GM18909 (cell line): ENCODE measurements around the gene CHD9.
"Not testable (repeated sequence)": the region's sequence is repeated elsewhere in the genome, so short reads cannot be mapped to it uniquely, and the experiment has no call there.

Experiments
- ATAC-seq: cut with Tn5 transposase; IDR thresholded peaks from one replicate; pipeline ENCODE4 v1.9.1; 2021; ENCODE audit warnings: mild to moderate bottlenecking; ENCODE audit not compliant: unreplicated experiment, poor library complexity

The CHD9 gene

DNA sequence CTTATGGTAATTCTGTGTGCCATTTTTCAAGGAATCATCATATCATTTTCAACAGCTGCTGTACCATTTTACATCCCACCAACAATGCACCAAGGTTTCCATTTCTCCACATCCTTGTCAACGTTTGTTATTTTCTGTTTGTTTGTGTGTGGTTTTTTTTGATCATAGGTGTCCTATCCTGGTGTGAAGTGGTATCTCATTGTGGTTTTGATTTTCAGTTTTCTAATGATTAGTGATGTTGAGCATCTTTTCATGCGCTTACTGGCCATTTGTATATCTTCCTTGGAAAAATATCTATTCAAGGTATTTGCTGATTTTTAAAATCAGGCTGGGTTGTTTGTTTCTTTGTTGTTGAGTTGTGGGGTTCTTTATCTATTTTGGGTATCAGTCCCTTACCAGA, 15.0 kb downstream of the CHD9 start:
- ATAC-seq, result no peak

DNA sequence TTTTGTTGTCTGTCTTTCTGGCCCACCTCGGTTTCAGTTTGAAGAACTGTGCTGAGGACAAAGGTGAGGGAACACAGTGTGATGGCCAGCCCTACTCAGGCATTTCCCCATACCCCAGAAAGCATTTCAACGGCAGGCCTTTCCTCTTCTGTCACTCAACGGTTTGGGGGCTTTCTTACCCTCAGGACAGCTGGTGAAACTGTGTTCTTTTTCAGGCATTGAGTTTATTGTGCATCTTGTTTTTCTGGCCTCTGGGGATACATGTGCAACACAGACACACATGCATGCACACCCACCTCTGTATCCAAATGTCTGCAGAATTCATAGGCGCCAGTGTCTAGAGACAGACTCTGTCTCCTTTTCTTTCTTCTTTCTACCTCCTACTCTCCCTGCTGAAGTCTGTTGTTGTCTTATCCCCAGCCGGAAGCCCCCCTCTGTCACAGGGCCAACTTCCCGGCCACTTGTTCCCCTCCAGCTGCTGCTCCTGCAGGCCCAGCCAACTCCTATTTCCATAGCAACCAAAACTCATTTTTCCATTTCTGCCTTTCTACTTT, 17.0 kb downstream of the CHD9 start:
- peak; percentile 75 for ATAC-seq

DNA sequence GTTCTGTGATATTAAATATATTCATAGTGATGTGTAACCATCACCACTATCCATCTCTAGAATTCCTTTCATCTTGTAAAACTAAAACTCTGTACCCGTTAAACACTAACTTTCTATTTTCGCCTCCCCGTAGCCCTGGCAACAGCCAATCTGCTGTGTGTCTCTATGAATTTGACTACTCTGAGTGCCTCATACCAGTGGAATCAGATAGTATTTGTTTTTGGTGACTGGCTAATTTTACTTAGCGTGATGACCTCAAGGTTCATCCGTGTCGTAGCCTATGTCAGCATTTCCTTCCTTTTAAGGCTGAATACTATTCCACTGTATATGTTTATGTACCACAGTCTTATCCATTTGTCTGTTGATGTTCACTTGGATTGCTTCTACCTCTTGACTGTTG, 18.2 kb downstream of the CHD9 start:
- ATAC-seq, result no peak

DNA sequence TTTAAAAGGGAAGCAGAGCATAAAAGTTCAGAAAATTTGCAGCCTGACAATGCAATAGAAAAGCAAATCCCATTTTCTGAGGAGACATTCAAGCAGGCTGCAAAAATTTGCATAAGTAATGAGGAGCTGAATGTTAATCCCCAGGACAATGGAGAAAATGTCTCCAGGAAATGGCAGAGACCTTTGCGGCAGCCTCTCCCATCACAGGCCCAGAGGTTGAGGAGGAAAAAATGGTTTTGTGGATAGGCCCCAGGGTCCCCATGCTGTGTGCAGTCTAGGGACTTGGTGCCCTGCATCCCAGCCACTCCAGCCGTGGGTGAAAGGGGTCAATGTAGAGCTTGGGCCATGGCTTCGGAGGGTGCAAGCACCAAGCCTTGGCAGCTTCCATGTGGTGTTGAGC, 19.5 kb downstream of the CHD9 start:
- not testable (repeated sequence) for ATAC-seq

DNA sequence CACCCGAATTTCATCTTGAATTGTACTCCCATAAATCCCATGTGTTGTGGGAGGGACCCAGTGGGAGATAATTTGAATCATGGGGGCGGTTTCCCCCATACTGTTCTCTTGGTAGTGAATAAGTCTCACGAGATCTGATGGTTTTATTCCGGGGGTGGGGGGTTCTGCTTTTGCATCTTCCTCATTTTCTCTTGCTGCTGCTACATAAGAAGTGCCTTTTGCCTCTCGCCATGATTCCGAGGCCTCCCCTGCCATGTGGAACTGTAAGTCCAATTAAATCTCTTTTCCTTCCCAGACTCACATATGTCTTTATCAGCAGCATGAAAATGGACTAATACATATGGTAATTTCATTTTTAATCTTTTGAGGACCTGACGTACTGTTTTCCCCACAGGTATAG, 20.7 kb downstream of the CHD9 start:
- ATAC-seq, result not testable (repeated sequence)

DNA sequence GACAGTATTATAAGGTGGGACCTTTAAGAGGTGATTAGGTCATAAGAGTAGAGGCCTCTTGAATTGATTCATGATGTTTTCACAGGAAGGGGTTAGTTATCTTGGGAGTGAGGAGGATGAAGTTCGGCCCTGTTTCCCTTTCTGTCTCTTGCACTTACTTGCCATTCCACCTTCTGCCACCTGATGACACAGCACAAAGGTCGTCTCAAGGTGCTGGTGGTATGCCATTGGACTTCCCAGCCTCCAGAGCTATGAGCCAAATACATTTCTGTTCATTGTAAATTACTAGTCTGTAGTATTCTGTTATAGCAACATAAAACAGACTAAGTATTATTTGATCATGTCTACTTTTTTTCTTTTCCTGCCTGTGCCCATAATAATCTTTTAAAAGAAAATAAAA, 23.5 kb downstream of the CHD9 start:
- ATAC-seq, result no peak

DNA sequence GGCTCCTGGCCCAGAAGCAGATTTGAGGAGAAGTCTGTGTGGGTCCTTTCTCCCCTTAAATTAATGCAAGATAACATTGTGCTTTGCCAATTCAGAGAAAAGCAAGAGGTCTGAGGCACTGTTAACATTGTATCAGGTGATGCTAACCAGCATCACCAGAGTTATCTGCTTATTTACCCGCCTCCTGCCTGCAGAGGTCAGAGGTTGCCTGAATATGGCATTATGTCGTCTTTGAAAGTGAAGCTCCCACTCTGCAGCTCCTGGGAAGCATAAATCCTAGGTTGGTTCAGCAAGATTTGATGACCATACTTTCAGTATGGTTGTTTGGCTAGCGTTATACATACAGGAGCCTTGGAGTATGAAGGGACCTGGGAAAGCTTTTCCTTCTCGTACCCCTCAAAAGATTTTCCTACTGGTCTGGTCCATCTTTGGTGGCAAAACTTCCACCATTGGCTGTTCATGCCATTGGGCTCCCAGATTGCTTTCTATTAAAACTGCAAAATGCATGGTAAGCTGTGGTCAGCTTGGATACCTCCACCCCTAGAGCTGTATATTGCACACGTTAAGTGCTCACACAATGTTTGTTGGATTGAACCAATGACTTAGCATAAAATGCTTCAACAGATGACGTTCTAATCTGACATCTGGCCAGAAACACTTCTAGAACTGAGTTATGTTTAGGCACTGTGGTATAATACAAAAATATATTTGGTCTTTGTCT, 24.1 kb downstream of the CHD9 start:
- ATAC-seq, result no peak

DNA sequence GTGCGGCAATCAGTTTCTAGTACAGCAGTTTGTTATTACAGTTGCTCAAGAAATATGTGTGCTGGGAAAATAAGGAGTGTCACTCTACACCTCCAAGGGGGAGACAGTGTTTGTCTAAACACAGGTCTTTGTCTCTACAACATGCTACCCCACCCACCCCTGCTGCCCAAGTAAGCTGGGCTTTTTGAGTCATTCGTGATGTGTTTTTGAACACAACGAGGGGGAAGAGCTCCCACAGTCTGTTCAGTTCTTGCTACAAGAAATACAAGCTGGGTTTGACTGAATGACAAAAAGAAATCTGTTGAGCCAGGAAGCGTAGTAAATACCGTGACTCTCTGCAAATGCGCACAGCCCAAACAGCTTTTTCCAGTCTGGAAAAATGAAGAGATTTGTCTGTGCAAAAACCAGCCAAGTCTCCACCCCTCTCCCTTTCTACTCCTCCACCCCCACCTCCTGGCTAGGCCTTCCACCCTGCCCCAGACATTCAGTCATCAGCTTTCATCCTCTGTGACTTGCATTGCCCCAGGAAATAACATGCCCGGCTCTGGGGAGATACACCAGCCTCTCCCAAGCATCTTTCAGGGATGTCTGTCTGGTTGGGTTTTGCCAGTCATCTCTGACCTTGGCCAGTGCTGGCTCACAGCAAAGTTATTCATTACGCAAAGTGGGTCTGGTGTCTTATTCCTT, 25.7 kb downstream of the CHD9 start:
- no peak for ATAC-seq

DNA sequence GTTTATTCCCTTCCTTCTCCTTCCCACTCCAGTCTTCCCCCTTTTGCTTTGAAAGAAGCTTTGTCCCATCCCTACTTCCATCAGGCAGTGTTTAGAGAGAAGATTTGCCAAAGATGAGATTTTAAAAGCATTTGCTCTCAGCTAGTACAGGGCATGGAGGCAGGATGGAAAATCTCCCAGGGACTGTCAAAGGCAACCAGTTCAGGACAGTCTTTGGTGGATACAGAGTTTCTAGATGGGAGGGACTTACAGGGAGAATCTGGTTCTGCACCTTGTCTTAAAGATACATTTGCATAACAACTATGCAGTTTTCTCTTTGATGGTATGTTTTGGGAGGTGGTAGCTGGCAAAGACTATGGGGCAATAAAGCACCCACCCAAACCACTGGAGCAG, 26.2 kb downstream of the CHD9 start:
- no peak for ATAC-seq

DNA sequence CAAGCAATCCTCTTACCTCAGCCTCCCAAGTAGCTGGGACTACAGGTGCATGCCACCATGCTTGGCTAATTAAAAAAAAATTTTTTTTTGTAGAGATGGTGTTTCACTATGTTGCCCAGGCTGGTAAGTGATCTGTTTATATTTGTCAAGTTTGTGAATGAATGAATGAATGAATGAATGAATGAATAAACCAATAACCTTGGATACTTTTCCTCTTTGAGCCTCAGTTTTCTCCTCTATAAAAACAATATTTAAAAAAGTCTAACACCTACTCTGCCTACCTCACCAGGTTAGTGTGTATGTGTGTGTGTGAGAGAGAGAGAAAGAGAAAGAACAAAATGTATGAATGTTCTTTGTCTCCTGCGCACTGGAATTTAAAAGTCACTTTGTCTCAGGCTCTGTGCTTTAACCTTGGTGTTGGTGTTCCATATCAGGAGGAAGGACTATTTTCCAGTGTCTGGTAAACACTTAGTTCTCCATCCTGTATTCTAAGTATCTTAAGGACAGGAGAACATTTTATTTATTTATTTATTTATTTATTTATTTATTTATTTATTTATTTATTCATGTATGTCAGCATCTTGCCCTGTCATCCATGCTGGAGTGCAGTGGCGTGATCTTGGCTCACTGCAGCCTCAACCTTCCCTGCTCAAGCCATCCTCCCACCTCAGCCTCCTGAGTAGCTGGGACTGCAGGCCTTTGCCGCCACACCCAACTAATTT, 27.1 kb downstream of the CHD9 start:
- ATAC-seq, result no peak

DNA sequence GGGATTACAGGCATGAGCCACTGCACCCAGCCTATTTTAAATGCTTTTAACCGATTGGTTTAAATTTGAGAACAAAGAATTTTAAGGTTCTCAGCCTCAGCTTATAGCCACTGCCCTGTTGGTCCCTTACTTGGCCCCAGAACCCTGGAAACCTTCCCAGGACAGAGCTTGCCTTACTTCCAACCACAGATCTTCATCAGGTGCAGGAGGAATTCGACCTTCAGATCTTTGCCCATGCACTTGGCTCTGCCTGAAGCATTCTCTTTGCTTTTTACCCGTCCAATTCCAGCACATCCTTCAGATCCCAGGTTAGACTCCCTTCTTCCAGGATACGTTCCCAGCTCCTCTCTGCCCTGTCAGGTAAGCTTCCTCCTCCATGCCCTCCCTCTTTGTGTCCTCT, 27.7 kb downstream of the CHD9 start:
- ATAC-seq, result no peak

DNA sequence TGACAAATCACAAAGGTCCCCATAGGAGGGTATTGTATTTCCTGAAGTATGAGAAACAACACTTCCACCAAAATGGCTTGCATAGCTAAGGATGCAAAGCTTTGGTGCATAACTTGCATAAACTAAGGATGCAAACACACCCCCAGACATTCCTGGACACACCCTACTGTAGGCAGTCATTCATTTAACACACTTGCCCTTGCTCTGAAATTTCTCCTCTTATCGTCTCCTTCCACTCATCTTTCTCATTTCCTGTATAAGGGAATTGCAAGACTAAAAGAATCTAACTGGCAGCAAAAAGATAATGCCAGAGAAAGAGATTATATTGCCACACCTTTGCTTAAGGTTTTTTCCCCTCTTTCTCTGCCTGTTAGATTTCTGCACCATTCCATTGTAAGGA, 28.3 kb downstream of the CHD9 start:
- no peak for ATAC-seq

DNA sequence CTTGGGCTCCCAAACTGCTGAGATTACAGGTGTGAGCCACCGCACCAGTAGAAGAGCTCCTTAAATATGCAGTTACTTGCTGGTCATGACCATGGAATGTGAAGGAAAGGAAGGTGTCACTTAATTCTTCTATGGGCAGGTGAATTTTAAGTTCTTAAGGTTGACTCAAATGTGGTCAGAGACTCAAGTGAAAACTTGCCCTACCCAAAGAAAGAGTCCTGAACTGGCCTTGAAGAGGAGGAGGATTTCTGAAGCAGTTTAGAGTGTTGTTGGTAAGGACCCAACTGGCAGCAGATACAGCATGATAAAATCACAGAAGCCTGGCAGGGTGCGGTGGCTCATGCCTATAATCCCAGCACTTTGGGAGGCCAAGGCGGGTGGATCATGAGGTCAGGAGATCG, 29.4 kb downstream of the CHD9 start:
- ATAC-seq, result no peak

DNA sequence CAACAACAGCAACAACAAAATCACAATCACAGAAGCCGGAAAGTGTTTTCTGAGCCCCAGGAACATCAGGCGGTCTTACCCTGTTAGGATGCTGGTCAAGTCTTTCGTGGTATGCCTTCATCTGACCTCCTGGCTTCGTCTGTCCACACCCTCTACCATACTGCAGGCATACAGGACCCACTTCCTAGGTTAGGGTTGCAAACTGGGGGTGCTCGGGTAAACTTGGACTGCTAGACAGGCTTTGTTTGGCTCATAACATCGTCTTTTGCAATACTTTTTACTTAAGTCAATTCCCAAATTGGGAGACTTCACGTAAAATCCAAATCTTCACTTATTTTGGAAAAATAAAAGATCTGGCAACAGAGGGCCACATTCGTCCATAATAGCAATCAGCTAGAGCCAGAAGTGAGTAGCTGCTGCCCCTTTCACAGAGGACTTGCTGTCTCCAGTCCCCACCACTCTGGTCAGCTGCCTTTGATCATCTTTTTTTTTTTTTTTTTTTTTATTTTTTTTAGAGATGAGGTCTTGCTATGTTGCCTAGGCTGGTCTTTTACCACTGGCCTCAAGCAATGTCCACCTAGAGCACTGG, 30.0 kb downstream of the CHD9 start:
- no peak for ATAC-seq

DNA sequence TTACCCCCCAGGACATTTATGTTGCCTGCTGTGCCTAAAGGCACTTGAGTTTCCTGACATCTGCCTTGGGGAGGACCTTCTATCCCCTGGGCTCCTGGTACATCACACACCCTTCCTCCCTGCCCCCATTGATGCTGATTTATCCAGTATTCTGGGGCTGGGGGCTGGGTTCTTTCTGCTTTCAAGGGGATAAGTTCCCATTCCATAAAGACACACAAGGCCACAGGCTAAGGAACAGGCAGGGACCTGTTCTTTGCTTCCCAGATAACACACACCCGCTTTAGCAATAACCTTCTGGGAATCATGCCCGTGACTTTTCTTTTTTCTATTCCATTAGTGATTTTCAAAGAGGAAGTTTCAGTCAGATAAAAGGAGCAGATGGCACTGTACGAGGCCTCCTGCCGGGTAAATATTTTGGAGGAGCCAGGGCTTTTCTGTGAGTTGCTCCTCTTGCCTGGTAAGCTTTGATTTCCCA, 30.6 kb downstream of the CHD9 start:
- no peak for ATAC-seq

DNA sequence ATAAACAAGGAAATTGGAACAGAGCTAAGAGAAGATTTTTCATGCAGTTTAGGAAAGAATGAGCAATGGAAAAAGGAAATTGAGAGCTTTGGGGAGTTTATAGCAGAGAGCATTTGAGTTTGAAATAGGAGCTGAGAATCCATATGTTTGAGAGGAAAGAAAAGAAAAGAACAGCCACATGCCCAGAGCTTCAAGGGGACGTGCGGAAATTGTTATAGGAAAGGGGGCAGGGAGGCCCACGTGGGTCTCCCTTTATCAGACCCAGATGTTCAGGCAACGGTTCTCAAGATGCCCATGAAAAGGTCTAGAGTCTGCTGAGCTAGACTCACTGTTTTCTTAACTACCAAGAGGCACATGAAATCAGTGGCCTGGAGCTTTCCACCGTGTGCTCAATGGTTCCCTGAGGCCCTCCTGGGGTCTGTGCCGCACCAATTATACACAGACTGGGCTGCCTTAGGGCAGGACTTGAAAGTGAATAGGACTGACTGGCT, 31.2 kb downstream of the CHD9 start:
- ATAC-seq, result no peak

DNA sequence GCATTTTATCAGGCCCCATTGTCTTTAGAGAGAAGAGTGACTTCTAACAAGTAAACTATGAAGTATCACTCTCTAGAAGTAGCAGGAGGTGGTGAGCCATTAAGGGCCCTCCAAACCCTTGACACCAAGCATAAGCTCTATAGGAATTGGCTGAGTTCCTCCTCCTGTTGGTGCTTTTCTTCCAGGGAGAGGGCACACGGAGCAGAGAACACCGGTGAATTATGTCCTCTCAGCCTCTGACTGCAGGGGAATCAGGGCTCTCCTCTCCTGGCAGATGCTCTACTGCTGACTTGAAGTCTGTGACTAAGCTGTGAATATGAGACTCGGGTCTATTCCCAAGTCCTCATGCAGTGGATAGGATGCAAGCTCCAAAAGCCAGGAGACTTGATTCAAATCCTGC, 32.3 kb downstream of the CHD9 start:
- no peak for ATAC-seq

DNA sequence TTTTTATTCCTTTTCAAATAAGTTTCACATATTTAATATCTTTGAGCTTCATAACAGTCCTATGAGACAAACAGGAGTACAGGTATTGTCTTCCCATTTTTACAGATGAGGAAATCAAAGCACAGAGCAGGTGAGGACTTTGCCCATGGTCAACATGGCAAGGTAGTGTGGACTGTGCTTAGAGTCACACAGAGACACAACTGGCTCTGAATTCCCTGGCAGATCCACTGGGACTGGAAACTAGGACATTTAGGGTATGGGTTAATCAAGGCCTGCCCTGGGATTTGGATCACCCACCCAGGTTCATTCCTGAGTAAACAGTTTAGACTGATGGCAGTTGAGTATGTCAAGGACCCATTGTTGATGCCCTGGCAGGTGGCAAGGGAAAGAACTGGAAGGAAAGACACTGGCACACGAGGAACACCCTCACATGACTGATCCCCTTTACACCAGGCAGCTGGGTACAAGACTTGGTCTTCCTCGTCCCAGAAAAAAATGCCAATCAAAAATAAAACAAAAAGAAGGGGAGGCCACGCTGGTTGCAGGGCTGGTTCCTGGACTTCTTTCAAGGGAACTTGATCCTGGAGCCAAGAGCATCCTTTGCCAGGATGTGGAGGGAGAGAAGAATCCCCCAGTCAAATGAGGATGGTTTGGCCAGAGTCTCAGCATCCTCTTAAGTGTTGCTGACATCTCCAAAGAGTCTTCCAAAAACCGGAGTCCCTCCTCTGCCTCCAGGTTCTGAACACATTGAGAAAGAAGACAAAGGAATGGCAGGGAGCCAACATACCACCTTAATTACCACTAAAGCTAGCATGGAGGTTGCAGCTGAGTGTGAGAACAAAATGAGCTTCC, 34.9 kb downstream of the CHD9 start:
- no peak for ATAC-seq

DNA sequence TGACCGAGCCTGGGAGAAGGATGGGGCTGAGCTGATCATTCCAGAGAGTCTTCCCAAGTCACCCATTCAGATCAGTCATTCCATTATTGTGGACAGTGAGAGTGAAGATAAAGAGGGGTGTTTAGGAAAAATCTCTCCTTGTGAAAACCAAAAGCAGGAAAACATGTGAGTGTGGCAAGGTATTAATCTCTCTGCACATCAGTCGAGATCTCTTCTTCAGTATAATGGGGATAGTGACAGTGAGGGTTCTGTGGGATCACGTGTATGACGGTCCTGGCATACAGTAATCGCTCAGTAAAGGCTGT, 35.4 kb downstream of the CHD9 start:
- no peak for ATAC-seq
